Lower leg skin (tissue), 4 donors: Measurements from ENCODE around the gene GOLGA7B. TPM values are rescaled to one million over a fixed set of nuclear protein-coding genes. Genes with fewer than 3 reads are reported as not detected.

Experiments
- DNase-seq, 2 donors: peaks; one replicate each; pipeline ENCODE4 v3.0.0-alpha.2; 2019; ENCODE audit warnings: low spot score in 2 of 2
- H3K4me3 ChIP-seq: fragments of 200-600 bp; sonication (generic); 2 replicates; pipeline ENCODE4 v1.5.1; 2017; ENCODE audit warnings: mild to moderate bottlenecking, low read depth; ENCODE audit not compliant: poor library complexity, severe bottlenecking
- POLR2A ChIP-seq, 2 donors: fragments of 450-650 bp; IDR thresholded peaks; one replicate each; pipeline ENCODE4 v1.6.1; 2016 to 2017; ENCODE audit warnings: antibody characterized with exemption in 2 of 2, mild to moderate bottlenecking in 1 of 2, moderate library complexity in 1 of 2
- WGBS, 2 donors: methylation state at CpG; one replicate each; pipeline ENCODE4 v1.1.5; 2018; 5-methylcytosine and 5-hydroxymethylcytosine counted together
- intact Hi-C: fragments of 100-400 bp; cut with DNase I; formaldehyde crosslinking; loops from one replicate; pipeline ENCODE4 v1.15.0; 2023; ENCODE audit warnings: low total_unique reads
- total RNA-seq, 4 donors: library from RNA; depleted of rRNA; stranded (reverse); fragments of >200 nt; gene quantifications; one replicate each; pipeline ENCODE4 v1.1.0, GENCODE V29; 2016
- TF ChIP-seq, protein P1 (sequence below), 3 donors: fragments of 450-650 bp; IDR thresholded peaks; one replicate each; pipeline ENCODE4 v1.5.1; 2016; ENCODE audit warnings: antibody characterized with exemption in 3 of 3, mild to moderate bottlenecking in 3 of 3, moderate library complexity in 2 of 3

Gene GOLGA7B
- 10 to 100 TPM in 1 of 4 donors, 1 to 10 TPM in 3; 7.3 to 17.3 (median 7.8) TPM for total RNA-seq

DNA sequence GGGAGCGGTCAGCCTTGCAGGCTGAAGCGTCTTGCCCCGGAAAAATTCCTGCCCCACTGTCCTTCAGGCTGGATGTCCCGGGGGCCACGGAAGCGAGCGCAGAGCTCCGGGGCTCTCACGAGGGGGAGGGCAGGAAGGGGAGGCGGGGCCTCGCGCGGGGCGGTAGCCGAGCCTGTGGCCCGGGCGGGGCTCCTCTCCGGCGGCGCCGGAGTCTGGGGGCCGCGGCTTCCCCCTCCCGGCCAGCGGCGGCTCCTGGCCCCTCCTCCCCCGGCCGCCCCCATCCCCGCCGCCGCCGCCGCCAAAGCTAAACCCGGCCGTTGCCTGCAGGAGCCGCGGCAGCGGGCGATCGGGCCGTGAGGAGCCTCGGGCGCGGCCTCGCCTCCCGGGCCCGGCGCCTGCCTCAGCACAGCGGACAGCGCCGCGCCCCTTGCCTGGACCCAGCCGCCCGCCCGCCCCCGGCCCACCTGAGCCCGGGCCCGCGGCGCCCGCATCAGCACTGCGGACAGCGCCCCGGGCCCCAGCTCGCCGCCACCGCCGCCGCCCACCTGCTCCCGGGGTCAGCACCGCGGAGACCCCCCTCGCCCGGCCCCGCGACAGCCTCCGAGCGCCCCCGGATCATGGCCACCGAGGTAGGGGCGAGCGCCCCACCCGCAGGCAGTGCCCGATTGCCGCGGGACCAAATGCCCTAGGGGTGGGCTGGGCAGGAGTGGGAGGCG, at the start of gene GOLGA7B:
Gene GOLGA7B, plus strand, starts transcription at position 157 of the 716 bp plus-strand sequence. Its CDS starts 461 bp downstream, at position 618.
- intact Hi-C loops, result no loop called here
- no peak for DNase-seq
- no peak for TF ChIP-seq POLR2A (IDR thresholded peaks at IDR 0.05)
- TF ChIP-seq, protein P1, sequence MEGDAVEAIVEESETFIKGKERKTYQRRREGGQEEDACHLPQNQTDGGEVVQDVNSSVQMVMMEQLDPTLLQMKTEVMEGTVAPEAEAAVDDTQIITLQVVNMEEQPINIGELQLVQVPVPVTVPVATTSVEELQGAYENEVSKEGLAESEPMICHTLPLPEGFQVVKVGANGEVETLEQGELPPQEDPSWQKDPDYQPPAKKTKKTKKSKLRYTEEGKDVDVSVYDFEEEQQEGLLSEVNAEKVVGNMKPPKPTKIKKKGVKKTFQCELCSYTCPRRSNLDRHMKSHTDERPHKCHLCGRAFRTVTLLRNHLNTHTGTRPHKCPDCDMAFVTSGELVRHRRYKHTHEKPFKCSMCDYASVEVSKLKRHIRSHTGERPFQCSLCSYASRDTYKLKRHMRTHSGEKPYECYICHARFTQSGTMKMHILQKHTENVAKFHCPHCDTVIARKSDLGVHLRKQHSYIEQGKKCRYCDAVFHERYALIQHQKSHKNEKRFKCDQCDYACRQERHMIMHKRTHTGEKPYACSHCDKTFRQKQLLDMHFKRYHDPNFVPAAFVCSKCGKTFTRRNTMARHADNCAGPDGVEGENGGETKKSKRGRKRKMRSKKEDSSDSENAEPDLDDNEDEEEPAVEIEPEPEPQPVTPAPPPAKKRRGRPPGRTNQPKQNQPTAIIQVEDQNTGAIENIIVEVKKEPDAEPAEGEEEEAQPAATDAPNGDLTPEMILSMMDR (IDR thresholded peaks at IDR 0.05), result no peak
- H3K4me3 ChIP-seq, result peak within 1 kb of the TSS; percentile 14
- 1% methylated on average over 11 to 50 of the region's 87 CpGs for WGBS, 2 donors

DNA sequence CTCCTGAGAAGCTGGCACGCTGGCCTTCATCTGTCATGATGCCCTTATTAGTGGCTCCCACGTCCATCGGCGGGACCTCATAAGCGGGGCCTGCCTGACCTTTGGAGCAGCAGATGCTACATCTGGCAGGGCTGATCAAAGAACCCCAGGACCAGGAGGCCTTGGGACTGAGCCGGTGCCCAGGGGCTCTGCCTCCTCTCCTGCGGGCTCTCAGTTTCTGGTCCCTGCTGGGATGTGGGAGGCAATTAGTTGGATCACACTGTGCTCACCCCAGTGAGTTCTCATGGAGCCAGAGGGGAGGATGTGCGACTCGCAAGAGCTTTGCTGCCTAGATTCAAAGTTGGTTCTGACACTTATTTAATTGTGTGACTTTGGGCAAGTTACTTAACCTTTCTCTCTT, 49.2 kb upstream of the GOLGA7B start:
- WGBS, 2 donors, result 87 to 92% methylated on average over 9 of the region's 9 CpGs
- intact Hi-C loops, result no loop called here
- DNase-seq, result no peak
- no peak for TF ChIP-seq POLR2A (IDR thresholded peaks at IDR 0.05)
- TF ChIP-seq, protein P1 (IDR thresholded peaks at IDR 0.05), result no peak
- no peak overlapping the region for H3K4me3 ChIP-seq

DNA sequence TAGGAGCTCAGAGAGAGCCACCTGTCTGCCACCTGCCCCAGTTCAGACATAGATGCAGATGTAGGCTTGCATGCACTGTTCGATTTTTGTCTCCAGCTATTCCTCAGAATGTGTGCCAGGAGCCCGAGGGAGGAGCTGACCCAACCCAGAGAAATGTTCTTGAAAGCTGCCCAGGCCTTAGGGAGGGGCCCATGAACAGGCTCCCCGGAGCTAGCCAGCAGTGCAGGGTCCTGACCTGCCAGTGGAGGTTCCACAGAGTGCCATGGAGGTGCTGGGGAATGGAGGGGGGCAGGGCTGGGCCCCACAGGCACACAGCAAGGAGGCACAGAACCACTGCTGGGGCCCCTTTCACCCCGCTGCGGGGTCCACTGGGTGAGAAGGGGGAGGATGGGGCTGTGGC, 48.2 kb upstream of the GOLGA7B start:
- WGBS, 2 donors, result 42 to 48% methylated on average over 5 of the region's 5 CpGs
- intact Hi-C loops, result no loop called here
- TF ChIP-seq, protein P1 (IDR thresholded peaks at IDR 0.05), result no peak
- TF ChIP-seq POLR2A (IDR thresholded peaks at IDR 0.05), result no peak
- no peak overlapping the region for H3K4me3 ChIP-seq
- DNase-seq, result no peak

DNA sequence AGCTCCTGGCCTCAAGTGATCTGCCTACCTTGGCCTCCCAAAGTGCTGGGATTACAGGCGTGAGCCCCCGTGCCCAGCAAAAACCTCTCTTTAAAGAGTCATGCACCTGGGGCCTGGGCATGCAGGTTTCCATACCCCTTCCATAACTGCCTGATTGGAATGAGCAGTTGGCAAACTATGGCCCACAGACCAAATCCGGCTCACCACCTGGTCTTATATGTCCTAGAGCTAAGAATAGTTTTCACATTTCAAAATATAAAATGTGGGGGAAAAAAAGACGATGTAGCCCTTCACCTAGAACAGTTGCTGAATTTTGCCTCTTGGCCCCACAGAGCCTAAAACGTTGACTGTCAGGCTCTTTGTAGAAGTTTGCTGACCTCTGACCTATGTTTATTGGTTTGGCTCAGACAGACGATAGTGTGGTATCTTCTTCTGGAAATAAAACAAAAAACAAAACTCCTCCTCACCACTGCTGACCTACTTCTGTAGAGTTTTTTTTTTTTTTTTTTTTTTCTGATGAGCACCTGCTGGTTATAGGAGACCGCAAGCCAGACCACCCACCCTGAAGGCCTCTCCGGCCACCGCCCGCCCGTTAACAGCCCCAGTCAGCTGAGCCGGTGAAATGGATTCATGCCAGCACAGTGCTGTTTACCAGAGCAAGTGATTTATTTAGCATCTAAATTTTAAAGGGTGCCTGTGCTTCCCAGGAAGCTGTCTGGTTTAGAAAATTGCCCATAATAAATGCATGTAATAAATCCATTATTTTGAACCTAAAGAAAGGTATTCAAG, 44.4 kb upstream of the GOLGA7B start:
- intact Hi-C loops, result no loop called here
- no peak for TF ChIP-seq POLR2A (IDR thresholded peaks at IDR 0.05)
- TF ChIP-seq, protein P1 (IDR thresholded peaks at IDR 0.05), result no peak
- WGBS, 2 donors, result 58 to 59% methylated on average over 12 of the region's 12 CpGs
- no peak for DNase-seq
- H3K4me3 ChIP-seq, result no peak overlapping the region

DNA sequence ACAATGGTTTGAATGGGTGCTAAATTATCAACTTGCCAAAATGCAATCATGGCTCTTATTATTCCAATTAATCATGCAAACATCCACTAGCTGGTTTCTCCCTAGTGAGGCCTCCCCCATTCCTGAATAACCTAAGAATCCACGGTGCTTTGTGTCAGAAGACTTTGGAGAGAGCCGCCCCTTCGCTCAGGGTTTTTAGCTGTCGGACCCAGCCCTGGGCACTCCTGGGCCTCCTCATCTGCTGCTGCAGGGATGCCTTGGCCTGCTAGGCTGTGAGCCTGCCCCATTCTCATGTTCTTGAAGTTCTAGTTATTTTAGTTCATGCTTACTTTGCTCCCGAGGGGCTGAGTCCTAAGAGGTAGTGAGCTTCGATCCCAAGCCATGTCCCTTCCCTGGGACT, 43.7 kb upstream of the GOLGA7B start:
- TF ChIP-seq POLR2A (IDR thresholded peaks at IDR 0.05), result no peak
- TF ChIP-seq, protein P1 (IDR thresholded peaks at IDR 0.05), result no peak
- intact Hi-C loops, result no loop called here
- H3K4me3 ChIP-seq, result no peak overlapping the region
- no peak for DNase-seq
- WGBS, 2 donors, result 77 to 84% methylated on average over 6 of the region's 6 CpGs
